GM23338 (cell line): ENCODE results near the gene FADD. TPM values are rescaled to one million over a fixed set of nuclear protein-coding genes. Genes with fewer than 3 reads are reported as not detected.

Source experiments
- ATAC-seq: fragments of 200-7000 bp; cut with Tn5 transposase; 3 replicates; pipeline ENCODE4 v1.9.1; 2020
- DNase-seq: peaks from one replicate; pipeline ENCODE4 v3.0.0-alpha.2; 2015; ENCODE audit warnings: low spot score
- H2AFZ ChIP-seq: fragments of 200-600 bp; sonication (generic); 2 replicates; pipeline ENCODE4 v1.8.0; 2016; ENCODE audit warnings: antibody characterized with exemption, mild to moderate bottlenecking, moderate library complexity
- H3F3A ChIP-seq: fragments of 200-600 bp; sonication (generic); replicated peaks from 2 replicates; pipeline ENCODE4 v1.8.0; 2017; ENCODE audit warnings: antibody characterized with exemption, mixed run types, low read depth
- H3K27ac ChIP-seq: fragments of 200-600 bp; sonication (generic); 2 replicates; pipeline ENCODE4 v1.6.1; 2016; ENCODE audit warnings: low read depth
- H3K27me3 ChIP-seq: fragments of 200-600 bp; sonication (generic); 2 replicates; pipeline ENCODE4 v1.8.0; 2016; ENCODE audit warnings: mild to moderate bottlenecking, mixed run types, moderate library complexity; ENCODE audit not compliant: insufficient read depth
- H3K36me3 ChIP-seq: fragments of 200-600 bp; sonication (generic); 2 replicates; pipeline ENCODE4 v1.8.0; 2016; ENCODE audit warnings: mild to moderate bottlenecking; ENCODE audit not compliant: insufficient read depth
- H3K4me1 ChIP-seq: fragments of 200-600 bp; sonication (generic); 2 replicates; pipeline ENCODE4 v1.8.0; 2016; ENCODE audit warnings: mild to moderate bottlenecking, moderate library complexity; ENCODE audit not compliant: insufficient read depth
- H3K4me2 ChIP-seq: fragments of 200-600 bp; sonication (generic); 2 replicates; pipeline ENCODE4 v1.7.1; 2017; ENCODE audit warnings: mixed run types
- H3K4me3 ChIP-seq: fragments of 200-600 bp; sonication (generic); 2 replicates; pipeline ENCODE4 v1.6.1; 2016; ENCODE audit warnings: mixed run types
- H3K79me2 ChIP-seq: fragments of 200-600 bp; sonication (generic); replicated peaks from 2 replicates; pipeline ENCODE4 v1.8.0; 2017; ENCODE audit warnings: mild to moderate bottlenecking; ENCODE audit not compliant: insufficient read depth
- H3K9me2 ChIP-seq: fragments of 200-600 bp; sonication (generic); 2 replicates; pipeline ENCODE4 v1.8.0; 2017; ENCODE audit not compliant: insufficient read depth
- H4K20me1 ChIP-seq: fragments of 200-600 bp; sonication (generic); replicated peaks from 2 replicates; pipeline ENCODE4 v1.8.0; 2017; ENCODE audit warnings: mild to moderate bottlenecking; ENCODE audit not compliant: insufficient read depth
- H3K27ac Mint-ChIP-seq: 2 replicates; pipeline ENCODE4 v1.8.0; 2020; ENCODE audit warnings: inconsistent platforms, mild to moderate bottlenecking, moderate library complexity, mixed read lengths
- H3K27me3 Mint-ChIP-seq: 3 replicates; pipeline ENCODE4 v1.8.0; 2022; ENCODE audit warnings: low read depth, mild to moderate bottlenecking, moderate library complexity, mixed read lengths, inconsistent platforms; ENCODE audit not compliant: insufficient read depth, poor library complexity
- H3K36me3 Mint-ChIP-seq: 3 replicates; pipeline ENCODE4 v1.8.0; 2021; ENCODE audit warnings: low read depth, mild to moderate bottlenecking, inconsistent platforms, moderate library complexity, mixed read lengths
- H3K4me1 Mint-ChIP-seq: 3 replicates; pipeline ENCODE4 v1.8.0; 2020; ENCODE audit warnings: mild to moderate bottlenecking, inconsistent platforms, mixed read lengths
- H3K4me3 Mint-ChIP-seq: 3 replicates; pipeline ENCODE4 v1.8.0; 2021; ENCODE audit warnings: moderate library complexity, mild to moderate bottlenecking, inconsistent platforms, mixed read lengths
- H3K9me3 Mint-ChIP-seq: 3 replicates; pipeline ENCODE4 v1.8.0; 2020; ENCODE audit warnings: moderate library complexity, mild to moderate bottlenecking, inconsistent platforms, mixed read lengths
- CREB1 ChIP-seq: fragments of 250-450 bp; sonication (Bioruptor Pico); IDR thresholded peaks from 2 replicates; pipeline ENCODE4 v1.5.0; 2020; ENCODE audit warnings: low read depth, mild to moderate bottlenecking, moderate library complexity
- EZH2 ChIP-seq: fragments of 200-600 bp; sonication (generic); IDR thresholded peaks from one replicate; pipeline ENCODE4 v1.8.0; 2017; ENCODE audit warnings: antibody characterized with exemption, mild to moderate bottlenecking, low read depth; ENCODE audit not compliant: unreplicated experiment
- EZH2phosphoT487 ChIP-seq: fragments of 200-600 bp; sonication (generic); IDR thresholded peaks from one replicate; pipeline ENCODE4 v1.8.1; 2018; ENCODE audit warnings: antibody characterized with exemption; ENCODE audit not compliant: unreplicated experiment
- JUNB ChIP-seq: IDR thresholded peaks from one replicate; pipeline ENCODE4 v1.6.1; 2016; ENCODE audit warnings: antibody characterized with exemption; ENCODE audit not compliant: unreplicated experiment
- NANOG ChIP-seq: IDR thresholded peaks from 2 replicates; pipeline ENCODE4 v1.6.1; 2016; ENCODE audit warnings: antibody characterized with exemption, borderline replicate concordance
- POLR2AphosphoS5 ChIP-seq: IDR thresholded peaks from 2 replicates; pipeline ENCODE4 v1.6.1; 2016; ENCODE audit warnings: antibody characterized with exemption, low read depth
- STAT1 ChIP-seq: IDR thresholded peaks from one replicate; pipeline ENCODE4 v1.6.1; 2016; ENCODE audit warnings: antibody characterized with exemption; ENCODE audit not compliant: unreplicated experiment
- ZNF114 ChIP-seq: fragments of 250-450 bp; sonication (Bioruptor Pico); IDR thresholded peaks from 2 replicates; pipeline ENCODE4 v1.5.0; 2020; ENCODE audit warnings: mild to moderate bottlenecking, moderate library complexity
- ZNF331 ChIP-seq: fragments of 250-450 bp; sonication (Bioruptor Pico); IDR thresholded peaks from 2 replicates; pipeline ENCODE4 v1.5.0; 2020; ENCODE audit warnings: low read depth, mild to moderate bottlenecking, moderate library complexity
- polyA plus RNA-seq: library from polyadenylated mRNA; unstranded; fragments of >200 nt; fragmentation: Nextera tagmentation; extraction: Ambion mirVana; gene quantifications from 2 replicates; pipeline ENCODE4 v1.2.1, GENCODE V29; 2016
- total RNA-seq: library from RNA; depleted of rRNA; stranded (reverse); fragments of >200 nt; shearing (Covaris generic); gene quantifications from 2 replicates; pipeline ENCODE4 v1.2.3, GENCODE V29; 2014
- TF ChIP-seq, protein P1 (sequence below): IDR thresholded peaks from one replicate; pipeline ENCODE4 v1.6.1; 2018; ENCODE audit warnings: antibody characterized with exemption; ENCODE audit not compliant: unreplicated experiment
- TF ChIP-seq, protein P2 (sequence below): IDR thresholded peaks from 2 replicates; pipeline ENCODE4 v1.6.1; 2016; ENCODE audit warnings: antibody characterized with exemption
- TF ChIP-seq, protein P3 (sequence below), 2 experiments: fragments of 200-600 bp in 1 of 2; sonication (generic) in 1 of 2; conservative IDR thresholded peaks; 2 replicates each; pipeline versions ENCODE4 v1.5.1 to v1.6.1; 2016 to 2017; ENCODE audit warnings: antibody characterized with exemption in 2 of 2, low read depth in 2 of 2, mild to moderate bottlenecking in 2 of 2, moderate library complexity in 1 of 2
- TF ChIP-seq, protein P4 (sequence below): fragments of 250-450 bp; sonication (Bioruptor Pico); IDR thresholded peaks from 2 replicates; pipeline ENCODE4 v1.5.0; 2020; ENCODE audit warnings: mild to moderate bottlenecking, moderate library complexity

The FADD gene
- total and polyA plus RNA-seq, 2 experiments from 2014 or later: 19.7 to 65.8 TPM

DNA sequence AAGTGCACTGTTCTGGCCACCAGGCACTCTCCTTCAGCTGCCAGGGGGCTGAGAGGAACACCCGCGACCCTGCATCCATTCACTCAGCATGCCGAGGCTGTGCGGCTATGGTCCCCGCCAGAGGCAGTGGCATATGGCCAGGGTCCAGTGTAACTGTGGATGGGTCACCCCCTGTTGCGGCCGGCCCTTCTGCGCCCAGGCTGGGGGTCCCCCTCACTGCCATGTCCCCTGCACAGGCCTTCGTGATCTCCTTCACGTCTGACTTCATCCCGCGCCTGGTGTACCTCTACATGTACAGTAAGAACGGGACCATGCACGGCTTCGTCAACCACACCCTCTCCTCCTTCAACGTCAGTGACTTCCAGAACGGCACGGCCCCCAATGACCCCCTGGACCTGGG, 20.8 kb upstream of the FADD start (continued):
- TF ChIP-seq ZNF114 (CRISPR knock-in tag): no peak
- no peak for TF ChIP-seq CREB1 (CRISPR knock-in tag)
- no peak for TF ChIP-seq ZNF331 (CRISPR knock-in tag)
- no peak for TF ChIP-seq NANOG
- no peak for TF ChIP-seq EZH2phosphoT487
- no peak for TF ChIP-seq STAT1

DNA sequence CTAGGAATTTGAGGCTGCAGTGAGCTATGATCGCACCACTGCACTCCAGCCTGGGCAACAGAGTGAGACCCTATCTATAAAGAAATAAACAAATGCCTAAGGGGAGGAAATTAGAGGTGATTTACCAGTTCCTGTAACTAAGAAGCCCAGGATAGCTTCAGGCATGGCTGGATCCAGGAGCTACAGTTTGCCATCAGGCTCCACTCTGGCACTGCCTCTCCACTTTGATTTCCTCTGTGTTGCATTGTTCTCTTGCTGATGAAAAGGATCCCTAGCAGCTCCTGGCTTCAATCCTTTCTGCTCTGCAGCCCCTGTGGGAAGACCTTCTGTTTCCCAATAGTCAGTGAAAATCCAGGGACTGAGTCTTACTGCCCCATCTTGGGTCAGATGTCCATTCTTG, 20.1 kb upstream of the FADD start:
- no peak overlapping the region for H3K4me3 ChIP-seq
- H3K4me2 ChIP-seq: no peak overlapping the region
- H3K27me3 Mint-ChIP-seq: peaks cover 13% of the 10 kb centered on the region
- no peaks in the 10 kb centered on the region for H3K27me3 ChIP-seq
- H3K4me1 Mint-ChIP-seq: no peaks in the 10 kb centered on the region
- no peak overlapping the region for H2AFZ ChIP-seq
- DNase-seq (no peak), ATAC-seq (no peak)
- no peaks in the 10 kb centered on the region for H3K9me2 ChIP-seq
- no peaks in the 10 kb centered on the region for H3K9me3 Mint-ChIP-seq
- no peaks in the 10 kb centered on the region for H3K36me3 Mint-ChIP-seq
- no peaks in the 10 kb centered on the region for H3K4me1 ChIP-seq
- no peak overlapping the region for H3K27ac Mint-ChIP-seq
- no peak overlapping the region for H3K27ac ChIP-seq
- H3K4me3 Mint-ChIP-seq: no peak overlapping the region
- no peaks in the 10 kb centered on the region for H3K36me3 ChIP-seq
- H3F3A ChIP-seq: no peaks in the 10 kb centered on the region
- TF ChIP-seq POLR2AphosphoS5: no peak
- no peak for TF ChIP-seq CREB1 (CRISPR knock-in tag)
- TF ChIP-seq ZNF331 (CRISPR knock-in tag): no peak
- TF ChIP-seq, protein P1, sequence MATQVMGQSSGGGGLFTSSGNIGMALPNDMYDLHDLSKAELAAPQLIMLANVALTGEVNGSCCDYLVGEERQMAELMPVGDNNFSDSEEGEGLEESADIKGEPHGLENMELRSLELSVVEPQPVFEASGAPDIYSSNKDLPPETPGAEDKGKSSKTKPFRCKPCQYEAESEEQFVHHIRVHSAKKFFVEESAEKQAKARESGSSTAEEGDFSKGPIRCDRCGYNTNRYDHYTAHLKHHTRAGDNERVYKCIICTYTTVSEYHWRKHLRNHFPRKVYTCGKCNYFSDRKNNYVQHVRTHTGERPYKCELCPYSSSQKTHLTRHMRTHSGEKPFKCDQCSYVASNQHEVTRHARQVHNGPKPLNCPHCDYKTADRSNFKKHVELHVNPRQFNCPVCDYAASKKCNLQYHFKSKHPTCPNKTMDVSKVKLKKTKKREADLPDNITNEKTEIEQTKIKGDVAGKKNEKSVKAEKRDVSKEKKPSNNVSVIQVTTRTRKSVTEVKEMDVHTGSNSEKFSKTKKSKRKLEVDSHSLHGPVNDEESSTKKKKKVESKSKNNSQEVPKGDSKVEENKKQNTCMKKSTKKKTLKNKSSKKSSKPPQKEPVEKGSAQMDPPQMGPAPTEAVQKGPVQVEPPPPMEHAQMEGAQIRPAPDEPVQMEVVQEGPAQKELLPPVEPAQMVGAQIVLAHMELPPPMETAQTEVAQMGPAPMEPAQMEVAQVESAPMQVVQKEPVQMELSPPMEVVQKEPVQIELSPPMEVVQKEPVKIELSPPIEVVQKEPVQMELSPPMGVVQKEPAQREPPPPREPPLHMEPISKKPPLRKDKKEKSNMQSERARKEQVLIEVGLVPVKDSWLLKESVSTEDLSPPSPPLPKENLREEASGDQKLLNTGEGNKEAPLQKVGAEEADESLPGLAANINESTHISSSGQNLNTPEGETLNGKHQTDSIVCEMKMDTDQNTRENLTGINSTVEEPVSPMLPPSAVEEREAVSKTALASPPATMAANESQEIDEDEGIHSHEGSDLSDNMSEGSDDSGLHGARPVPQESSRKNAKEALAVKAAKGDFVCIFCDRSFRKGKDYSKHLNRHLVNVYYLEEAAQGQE: no peak
- TF ChIP-seq EZH2phosphoT487: no peak
- TF ChIP-seq STAT1: no peak
- TF ChIP-seq, protein P2, sequence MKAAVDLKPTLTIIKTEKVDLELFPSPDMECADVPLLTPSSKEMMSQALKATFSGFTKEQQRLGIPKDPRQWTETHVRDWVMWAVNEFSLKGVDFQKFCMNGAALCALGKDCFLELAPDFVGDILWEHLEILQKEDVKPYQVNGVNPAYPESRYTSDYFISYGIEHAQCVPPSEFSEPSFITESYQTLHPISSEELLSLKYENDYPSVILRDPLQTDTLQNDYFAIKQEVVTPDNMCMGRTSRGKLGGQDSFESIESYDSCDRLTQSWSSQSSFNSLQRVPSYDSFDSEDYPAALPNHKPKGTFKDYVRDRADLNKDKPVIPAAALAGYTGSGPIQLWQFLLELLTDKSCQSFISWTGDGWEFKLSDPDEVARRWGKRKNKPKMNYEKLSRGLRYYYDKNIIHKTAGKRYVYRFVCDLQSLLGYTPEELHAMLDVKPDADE: no peak
- TF ChIP-seq NANOG: no peak
- TF ChIP-seq, protein P3, sequence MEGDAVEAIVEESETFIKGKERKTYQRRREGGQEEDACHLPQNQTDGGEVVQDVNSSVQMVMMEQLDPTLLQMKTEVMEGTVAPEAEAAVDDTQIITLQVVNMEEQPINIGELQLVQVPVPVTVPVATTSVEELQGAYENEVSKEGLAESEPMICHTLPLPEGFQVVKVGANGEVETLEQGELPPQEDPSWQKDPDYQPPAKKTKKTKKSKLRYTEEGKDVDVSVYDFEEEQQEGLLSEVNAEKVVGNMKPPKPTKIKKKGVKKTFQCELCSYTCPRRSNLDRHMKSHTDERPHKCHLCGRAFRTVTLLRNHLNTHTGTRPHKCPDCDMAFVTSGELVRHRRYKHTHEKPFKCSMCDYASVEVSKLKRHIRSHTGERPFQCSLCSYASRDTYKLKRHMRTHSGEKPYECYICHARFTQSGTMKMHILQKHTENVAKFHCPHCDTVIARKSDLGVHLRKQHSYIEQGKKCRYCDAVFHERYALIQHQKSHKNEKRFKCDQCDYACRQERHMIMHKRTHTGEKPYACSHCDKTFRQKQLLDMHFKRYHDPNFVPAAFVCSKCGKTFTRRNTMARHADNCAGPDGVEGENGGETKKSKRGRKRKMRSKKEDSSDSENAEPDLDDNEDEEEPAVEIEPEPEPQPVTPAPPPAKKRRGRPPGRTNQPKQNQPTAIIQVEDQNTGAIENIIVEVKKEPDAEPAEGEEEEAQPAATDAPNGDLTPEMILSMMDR (conservative IDR thresholded peaks at IDR 0.05; ENCODE audit: low read depth in 2 of 2): no peak
- TF ChIP-seq, protein P4, sequence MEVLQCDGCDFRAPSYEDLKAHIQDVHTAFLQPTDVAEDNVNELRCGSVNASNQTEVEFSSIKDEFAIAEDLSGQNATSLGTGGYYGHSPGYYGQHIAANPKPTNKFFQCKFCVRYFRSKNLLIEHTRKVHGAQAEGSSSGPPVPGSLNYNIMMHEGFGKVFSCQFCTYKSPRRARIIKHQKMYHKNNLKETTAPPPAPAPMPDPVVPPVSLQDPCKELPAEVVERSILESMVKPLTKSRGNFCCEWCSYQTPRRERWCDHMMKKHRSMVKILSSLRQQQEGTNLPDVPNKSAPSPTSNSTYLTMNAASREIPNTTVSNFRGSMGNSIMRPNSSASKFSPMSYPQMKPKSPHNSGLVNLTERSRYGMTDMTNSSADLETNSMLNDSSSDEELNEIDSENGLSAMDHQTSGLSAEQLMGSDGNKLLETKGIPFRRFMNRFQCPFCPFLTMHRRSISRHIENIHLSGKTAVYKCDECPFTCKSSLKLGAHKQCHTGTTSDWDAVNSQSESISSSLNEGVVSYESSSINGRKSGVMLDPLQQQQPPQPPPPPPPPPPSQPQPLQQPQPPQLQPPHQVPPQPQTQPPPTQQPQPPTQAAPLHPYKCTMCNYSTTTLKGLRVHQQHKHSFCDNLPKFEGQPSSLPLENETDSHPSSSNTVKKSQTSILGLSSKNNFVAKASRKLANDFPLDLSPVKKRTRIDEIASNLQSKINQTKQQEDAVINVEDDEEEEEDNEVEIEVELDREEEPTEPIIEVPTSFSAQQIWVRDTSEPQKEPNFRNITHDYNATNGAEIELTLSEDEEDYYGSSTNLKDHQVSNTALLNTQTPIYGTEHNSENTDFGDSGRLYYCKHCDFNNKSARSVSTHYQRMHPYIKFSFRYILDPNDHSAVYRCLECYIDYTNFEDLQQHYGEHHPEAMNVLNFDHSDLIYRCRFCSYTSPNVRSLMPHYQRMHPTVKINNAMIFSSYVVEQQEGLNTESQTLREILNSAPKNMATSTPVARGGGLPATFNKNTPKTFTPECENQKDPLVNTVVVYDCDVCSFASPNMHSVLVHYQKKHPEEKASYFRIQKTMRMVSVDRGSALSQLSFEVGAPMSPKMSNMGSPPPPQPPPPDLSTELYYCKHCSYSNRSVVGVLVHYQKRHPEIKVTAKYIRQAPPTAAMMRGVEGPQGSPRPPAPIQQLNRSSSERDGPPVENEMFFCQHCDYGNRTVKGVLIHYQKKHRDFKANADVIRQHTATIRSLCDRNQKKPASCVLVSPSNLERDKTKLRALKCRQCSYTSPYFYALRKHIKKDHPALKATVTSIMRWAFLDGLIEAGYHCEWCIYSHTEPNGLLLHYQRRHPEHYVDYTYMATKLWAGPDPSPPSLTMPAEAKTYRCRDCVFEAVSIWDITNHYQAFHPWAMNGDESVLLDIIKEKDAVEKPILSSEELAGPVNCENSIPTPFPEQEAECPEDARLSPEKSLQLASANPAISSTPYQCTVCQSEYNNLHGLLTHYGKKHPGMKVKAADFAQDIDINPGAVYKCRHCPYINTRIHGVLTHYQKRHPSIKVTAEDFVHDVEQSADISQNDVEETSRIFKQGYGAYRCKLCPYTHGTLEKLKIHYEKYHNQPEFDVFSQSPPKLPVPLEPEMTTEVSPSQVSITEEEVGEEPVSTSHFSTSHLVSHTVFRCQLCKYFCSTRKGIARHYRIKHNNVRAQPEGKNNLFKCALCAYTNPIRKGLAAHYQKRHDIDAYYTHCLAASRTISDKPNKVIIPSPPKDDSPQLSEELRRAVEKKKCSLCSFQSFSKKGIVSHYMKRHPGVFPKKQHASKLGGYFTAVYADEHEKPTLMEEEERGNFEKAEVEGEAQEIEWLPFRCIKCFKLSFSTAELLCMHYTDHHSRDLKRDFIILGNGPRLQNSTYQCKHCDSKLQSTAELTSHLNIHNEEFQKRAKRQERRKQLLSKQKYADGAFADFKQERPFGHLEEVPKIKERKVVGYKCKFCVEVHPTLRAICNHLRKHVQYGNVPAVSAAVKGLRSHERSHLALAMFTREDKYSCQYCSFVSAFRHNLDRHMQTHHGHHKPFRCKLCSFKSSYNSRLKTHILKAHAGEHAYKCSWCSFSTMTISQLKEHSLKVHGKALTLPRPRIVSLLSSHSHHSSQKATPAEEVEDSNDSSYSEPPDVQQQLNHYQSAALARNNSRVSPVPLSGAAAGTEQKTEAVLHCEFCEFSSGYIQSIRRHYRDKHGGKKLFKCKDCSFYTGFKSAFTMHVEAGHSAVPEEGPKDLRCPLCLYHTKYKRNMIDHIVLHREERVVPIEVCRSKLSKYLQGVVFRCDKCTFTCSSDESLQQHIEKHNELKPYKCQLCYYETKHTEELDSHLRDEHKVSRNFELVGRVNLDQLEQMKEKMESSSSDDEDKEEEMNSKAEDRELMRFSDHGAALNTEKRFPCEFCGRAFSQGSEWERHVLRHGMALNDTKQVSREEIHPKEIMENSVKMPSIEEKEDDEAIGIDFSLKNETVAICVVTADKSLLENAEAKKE: no peak
- no peak for TF ChIP-seq JUNB
- no peak for TF ChIP-seq ZNF114 (CRISPR knock-in tag)
- no peak for TF ChIP-seq EZH2
- no peaks in the 10 kb centered on the region for H3K79me2 ChIP-seq
- no peaks in the 10 kb centered on the region for H4K20me1 ChIP-seq
